NCI-H748 (cell line): ENCODE measurements around the gene PRR35.
A peak's percentile ranks its signal among the peaks of the same experiment; 100 is the strongest.

Experiments
- DNase-seq: peaks from one replicate; lab custom pipeline; 2025; ENCODE audit not compliant: unreplicated experiment; lab: John Stamatoyannopoulos, UW

The PRR35 gene

GRCh38 chr16:560204-560700 lies at the start of gene PRR35:
Gene PRR35, plus strand, starts transcription at chr16:560394. Its CDS starts 2,901 bp downstream, at chr16:563295.
- peak; percentile 4 for DNase-seq

GRCh38 chr16:512802-513201 lies 47.4 kb upstream of the PRR35 start:
- no peak for DNase-seq

DNA sequence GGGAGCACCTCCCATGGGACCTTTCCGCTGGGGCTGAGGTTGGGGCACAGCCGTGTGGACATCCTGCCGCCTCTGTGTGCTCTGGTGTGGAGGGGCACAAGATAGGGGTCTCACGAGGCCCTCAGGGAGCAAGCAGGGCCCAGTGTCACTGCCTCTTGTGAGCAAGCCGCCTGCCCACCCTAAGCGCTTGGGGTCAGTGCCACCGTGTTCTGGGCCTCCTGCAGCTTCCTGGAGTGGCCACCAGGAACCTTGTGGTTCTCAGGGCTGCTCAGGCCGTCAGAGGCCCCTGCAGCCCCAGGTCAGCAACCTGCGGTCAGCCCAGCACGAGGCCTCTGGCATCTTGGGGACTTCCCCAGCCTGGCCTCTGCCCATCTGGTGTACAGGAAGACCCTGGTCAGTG lies 46.2 kb upstream of the PRR35 start:
- no peak for DNase-seq

DNA sequence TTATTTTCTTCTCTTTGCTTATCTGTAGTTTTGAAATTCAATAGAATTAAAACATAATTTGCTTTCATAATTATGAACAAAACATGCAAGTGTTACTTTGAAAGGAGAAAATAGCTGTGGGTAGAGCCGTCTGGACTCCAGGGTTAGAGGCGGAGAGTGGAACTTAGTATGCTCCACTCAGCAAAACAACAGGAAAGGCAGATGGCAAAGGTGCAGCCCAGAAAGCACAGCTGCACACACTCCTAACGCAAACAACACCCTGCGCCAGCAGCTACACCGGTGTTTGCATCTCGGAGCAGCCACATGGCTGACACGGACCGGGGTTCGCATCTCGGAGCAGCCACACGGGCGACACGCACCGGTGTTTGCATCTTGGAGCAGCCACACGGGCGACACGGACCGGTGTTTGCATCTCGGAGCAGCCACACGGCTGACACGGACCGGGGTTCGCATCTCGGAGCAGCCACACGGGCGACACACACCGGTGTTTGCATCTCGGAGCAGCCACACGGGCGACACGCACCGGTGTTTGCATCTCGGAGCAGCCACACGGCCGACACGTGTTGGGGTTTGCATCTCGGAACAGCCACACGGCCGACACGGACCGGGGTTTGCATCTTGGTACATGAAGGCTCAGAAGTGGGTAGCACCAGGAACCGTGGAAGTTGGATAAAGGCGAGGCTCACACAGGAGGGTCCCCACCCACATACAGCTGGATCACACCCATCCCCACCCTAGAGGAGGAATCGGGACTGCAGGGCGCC lies 44.8 kb upstream of the PRR35 start:
- no peak for DNase-seq

GRCh38 chr16:515939-516226 lies 44.3 kb upstream of the PRR35 start:
- no peak for DNase-seq

DNA sequence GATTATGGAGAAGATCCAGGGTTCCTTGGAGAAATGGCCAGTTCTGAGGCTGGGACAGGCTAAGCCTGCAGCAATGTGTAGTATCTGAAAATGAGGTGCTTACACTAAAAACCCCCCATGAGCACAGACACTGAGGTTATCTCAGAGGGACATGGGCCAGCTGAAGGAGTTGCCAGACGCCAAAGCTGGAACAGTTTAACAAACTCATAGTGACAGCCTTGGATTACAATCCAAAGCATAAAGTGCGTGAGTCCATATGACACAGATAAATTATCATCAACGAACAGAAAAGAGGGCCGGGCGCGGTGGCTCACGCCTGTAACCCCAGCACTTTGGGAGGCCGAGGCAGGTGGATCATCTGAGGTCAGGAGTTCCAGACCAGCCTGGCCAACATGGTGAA lies 43.9 kb upstream of the PRR35 start:
- DNase-seq = no peak

- DNase-seq = no peak
Observed at GRCh38 chr16:518858-519257, 41.3 kb upstream of the PRR35 start.

- no peak for DNase-seq
Observed at GRCh38 chr16:519425-519824, 40.8 kb upstream of the PRR35 start.

DNA sequence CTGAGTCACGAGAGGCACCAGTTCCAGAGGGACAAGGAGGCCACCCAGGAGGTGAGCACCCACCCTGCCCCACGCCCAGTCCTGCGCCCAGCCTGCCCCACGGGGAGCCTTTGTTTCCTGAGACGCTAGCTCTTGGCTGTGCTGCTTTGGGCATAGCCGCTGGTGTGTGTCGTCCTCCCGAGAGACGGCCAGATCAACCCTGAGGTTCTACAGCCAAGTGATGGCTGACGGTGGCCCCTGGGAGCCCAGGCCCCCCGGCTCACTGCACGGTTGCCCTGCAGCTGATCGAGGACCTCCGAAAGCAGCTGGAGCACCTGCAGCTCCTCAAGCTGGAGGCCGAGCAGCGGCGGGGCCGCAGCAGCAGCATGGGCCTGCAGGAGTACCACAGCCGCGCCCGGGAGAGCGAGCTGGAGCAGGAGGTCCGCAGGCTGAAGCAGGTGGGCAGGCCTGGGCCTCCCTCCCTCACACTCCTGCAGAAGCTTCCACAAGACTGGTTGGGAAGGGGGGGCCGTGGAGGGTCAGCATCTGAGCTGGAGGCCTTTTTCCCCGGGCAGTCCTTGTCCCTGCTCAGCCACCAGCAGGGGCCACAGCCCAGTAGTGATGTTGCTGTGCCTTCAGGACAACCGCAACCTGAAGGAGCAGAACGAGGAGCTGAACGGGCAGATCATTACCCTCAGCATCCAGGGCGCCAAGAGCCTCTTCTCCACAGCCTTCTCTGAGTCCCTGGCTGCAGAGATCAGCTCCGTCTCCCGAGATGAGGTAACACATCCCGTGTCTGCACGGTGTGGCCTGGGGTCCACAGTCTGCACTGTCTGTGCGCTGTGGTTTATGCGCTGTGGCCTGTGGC lies 40.1 kb upstream of the PRR35 start:
- no peak for DNase-seq

DNA sequence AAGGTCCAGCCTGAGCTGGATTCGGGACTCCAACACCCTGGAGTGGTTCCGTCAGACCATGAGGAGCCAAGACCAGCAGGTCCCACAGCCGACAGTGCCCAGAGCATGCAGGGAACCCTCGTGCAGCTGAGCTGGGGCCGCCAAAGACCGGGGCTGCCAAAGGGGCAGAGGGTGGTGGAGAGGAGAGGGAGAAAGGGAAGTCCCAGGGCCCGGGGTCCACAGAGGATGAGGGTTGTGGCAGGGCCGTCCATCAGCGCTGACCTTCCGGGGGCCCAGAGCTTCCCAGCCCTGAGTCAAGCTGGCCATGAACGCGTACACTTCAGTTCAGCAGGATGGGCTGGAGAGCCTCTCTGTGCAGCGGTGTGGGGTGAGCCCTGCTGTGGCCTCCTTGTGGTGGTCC lies 39.3 kb upstream of the PRR35 start:
- no peak for DNase-seq

GRCh38 chr16:521381-522210 lies 38.6 kb upstream of the PRR35 start:
- DNase-seq = peak; percentile 27

DNA sequence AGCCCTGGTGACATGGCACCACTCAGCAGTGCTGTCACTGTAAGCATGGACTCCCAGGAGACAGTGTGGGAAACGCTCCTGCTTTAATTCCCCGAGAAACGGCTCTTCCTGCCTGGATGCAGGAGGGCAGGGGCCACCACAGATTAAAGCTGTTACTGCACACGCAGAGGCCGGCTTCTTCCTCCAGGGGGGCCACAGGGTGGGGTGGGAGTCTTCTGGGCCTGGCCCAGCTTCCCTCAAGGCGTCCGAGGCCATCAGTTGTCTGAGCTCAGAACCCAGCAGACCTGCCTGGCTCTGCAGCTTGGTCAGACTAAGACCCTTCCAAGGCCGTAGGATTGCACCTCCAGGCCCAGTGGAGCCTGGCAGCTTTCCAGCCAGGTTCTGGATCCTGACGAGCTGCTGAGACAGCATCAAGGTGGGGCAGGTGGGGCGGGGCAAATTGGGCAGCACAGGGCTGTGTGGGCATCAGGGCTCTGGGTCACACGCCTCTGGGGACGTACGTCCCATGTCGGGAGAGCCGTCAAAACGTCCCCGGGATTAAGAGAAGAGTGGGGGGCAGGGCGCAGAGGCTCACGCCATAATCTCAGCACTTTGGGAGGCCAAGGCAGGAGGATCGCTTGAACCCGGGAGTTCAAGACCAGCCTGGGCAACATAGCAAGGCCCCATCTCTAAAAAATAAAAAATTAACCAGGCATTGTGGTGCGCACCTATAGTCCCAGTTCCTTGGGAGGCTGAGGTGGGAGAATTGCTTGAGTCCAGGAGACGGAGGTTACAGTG lies 37.7 kb upstream of the PRR35 start:
- no peak for DNase-seq

GRCh38 chr16:523097-523741 lies 37.0 kb upstream of the PRR35 start:
- no peak for DNase-seq

DNA sequence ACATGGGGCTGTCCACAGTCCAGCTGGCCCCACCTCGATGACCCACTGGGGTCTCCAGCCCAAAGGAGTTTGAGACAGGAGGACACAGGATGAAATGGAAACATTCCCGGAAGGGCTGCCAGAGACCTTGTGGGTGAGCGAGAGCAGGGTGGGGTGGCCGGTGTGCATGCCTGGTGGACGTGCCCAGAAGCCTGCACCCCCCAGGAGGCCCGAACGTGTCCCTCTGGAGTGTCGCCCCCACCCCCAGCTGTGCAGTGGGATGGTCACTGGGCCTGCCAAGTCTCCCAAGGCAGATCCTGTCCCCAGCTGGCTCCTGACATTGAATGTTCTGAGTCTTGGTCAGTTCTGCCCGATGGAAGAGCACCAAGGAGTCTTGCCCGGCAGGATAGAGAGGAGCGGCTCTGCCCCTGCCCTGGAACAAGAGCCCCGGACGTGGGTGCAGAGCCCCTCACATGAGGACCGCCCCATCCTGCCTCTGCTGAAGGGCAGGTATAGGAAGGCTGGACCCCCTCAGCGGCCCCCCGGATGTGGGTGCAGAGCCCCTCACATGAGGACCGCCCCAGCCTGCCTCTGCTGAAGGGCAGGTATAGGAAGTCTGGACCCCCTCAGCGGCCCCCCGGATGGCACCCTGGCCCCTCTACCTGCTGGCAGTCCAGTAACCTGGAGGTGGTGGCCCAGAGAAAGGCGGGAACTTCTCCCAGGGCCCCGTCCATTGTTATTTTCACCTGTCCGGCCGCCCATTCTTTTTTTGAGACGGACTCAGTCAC lies 35.7 kb upstream of the PRR35 start:
- no peak for DNase-seq

GRCh38 chr16:525123-525519 lies 35.1 kb upstream of the PRR35 start:
- DNase-seq = no peak

DNA sequence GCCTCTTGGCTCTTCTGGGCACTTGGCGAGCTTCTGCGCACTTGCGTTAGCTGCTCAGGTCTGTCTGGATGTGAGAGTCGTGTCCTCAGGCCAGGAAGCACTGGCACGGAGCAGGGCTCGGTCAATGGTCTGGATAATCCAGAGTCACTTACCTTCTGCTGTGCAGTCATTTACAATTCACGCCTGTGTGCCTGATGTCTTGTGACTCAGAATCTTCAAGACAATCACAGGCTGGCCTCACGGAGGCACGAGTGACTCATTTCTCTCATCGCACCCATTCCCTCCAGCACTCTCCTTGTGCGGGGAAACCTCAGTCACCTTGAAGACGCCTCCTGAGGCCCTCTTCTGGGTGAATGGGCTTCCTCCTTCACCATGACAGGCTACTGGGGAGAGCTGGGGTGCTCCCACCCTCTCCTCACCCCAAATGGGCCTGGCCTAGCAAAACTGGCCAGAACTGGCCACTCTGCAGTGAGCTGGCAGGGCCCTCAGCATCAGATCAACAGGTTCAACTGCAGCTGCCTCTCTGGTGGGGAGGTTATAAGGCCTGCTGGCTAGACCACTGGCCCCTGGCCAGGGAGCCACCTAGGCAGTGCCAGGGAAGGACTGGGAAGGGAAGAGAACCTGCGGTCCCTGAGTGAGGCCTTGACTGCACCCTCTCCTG lies 34.5 kb upstream of the PRR35 start:
- no peak for DNase-seq

DNA sequence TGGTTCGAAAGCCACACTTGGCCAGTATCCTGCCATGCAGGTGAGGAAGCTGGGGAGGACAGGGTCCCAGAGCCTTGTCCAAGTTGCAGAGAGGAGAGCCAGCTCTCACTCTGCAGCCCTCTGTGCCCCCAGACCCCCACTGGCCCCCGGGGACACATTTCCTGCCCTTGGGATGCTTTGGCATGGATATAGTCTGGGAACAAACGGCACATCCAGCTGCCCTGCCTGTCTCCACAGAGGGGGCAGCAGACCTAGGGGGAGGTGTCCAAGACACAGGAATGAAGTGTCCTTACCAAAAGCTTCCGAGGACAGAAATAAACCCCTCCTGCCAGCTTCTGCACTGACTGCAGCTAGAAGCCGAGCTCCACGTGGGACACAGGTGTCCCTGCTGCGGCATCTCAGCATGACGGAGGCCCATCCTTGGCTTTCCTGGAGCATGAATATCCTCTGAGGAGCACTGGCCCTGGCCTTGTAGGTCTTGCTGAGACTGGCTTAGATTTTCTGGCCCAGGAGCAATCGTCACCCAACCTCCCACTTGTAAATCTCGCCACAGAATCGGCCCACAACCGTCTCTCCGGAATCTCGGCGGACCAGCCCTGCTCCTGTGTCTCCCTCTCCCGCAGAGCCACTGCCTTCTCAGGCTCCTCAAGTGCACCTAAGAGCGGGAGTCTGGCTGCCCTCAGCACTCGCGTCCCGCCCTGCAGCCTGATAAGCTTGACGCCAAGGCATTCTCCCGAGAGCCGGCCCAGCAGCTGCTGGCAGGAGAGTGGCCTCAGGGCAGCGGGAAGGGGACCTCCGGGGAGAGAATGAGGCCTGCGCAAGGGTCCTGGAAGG lies 33.8 kb upstream of the PRR35 start:
- DNase-seq = peak; percentile 64
